ENCODE results near the gene SLC11A2. TPM values are rescaled to one million over a fixed set of nuclear protein-coding genes. Genes with fewer than 3 reads are reported as not detected.

Gene SLC11A2
- polyA plus RNA-seq, 3 donors, result 11.7 to 69.0 (median 14.9) TPM

- Histone ChIP-seq H2AFZ (ENCODE audit: insufficient read depth, low read depth, low read length, poor library complexity, severe bottlenecking) (no peak overlapping the region), H3K9me3 (replicated peaks in 1 of 2; ENCODE audit: control insufficient read depth in 1 of 2, insufficient read depth in 1 of 2, low read length in 2 of 2) (no peaks in the 10 kb centered on the region)
- no peak for DNase-seq
Observed at GRCh38 chr12:51049525-51049924, 23.3 kb upstream of the SLC11A2 start.

DNA sequence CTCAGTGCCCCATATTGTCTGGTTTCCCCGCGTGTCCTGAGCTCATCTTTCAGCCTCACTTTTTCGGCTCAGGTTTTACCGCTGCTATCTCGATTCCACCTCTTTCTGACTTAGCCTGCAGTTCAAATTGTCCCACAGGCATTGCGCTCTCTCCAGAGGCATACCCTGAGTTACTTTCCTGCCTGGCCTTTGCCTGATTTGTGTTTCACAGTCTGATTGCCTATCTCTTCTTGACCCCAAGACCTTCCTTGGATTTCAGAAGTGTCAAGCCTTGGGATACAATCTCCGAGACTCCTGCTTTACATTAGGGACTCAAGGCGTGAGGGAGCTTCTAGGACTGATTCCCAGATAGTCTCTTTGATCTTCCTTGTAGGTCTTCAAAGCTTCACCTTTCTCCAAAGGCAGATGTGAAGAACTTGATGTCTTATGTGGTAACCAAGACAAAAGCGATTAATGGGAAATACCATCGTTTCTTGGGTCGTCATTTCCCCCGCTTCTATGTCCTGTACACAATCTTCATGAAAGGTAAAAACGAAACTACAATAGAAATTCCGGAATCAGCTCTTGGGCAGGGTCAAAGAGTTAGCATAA, 22.6 kb upstream of the SLC11A2 start:
- peaks cover 0 to 2% (median 0%) of the 10 kb centered on the region in 3 donors for H3K27me3 Mint-ChIP-seq (ENCODE audit: low read depth in 3 of 3)
- peaks cover 19% of the 10 kb centered on the region for H3K4me1 Mint-ChIP-seq

More at GRCh38 chr12:51049525-51049924, 23.3 kb upstream of the SLC11A2 start:
- TF ChIP-seq, protein P1, sequence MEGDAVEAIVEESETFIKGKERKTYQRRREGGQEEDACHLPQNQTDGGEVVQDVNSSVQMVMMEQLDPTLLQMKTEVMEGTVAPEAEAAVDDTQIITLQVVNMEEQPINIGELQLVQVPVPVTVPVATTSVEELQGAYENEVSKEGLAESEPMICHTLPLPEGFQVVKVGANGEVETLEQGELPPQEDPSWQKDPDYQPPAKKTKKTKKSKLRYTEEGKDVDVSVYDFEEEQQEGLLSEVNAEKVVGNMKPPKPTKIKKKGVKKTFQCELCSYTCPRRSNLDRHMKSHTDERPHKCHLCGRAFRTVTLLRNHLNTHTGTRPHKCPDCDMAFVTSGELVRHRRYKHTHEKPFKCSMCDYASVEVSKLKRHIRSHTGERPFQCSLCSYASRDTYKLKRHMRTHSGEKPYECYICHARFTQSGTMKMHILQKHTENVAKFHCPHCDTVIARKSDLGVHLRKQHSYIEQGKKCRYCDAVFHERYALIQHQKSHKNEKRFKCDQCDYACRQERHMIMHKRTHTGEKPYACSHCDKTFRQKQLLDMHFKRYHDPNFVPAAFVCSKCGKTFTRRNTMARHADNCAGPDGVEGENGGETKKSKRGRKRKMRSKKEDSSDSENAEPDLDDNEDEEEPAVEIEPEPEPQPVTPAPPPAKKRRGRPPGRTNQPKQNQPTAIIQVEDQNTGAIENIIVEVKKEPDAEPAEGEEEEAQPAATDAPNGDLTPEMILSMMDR (IDR thresholded peaks at IDR 0.05), result no peak
- intact Hi-C loops (cut with micrococcal nuclease), result loop anchor here (5.0 to 10.0 kb wide), 5 partner anchors 123 to 295 kb away; partner anchors contain the start of genes TFCP2 (in 2 of the 2), ATF1 (in 1 of the 2) and CELA1 (in 1 of the 2)
- H3K27ac Mint-ChIP-seq, result no peak overlapping the region
- Histone ChIP-seq H3K4me1 (ENCODE audit: control insufficient read depth in 1 of 2, insufficient read depth in 2 of 2, low read length in 2 of 2) (peaks cover 18 to 22% of the 10 kb centered on the region in 2 donors), H4K20me1 (ENCODE audit: insufficient read depth, low read length) (no peaks in the 10 kb centered on the region), H3K36me3 (replicated peaks in 1 of 2; ENCODE audit: control insufficient read depth in 1 of 2, insufficient read depth in 2 of 2, low read length in 2 of 2) (peaks cover 26 to 39% of the 10 kb centered on the region in 2 donors), H3K27ac (ENCODE audit: low read depth in 1 of 2, low read length in 2 of 2) (no peak overlapping the region), H3K79me2 (ENCODE audit: insufficient read depth, low read length) (peaks cover 19% of the 10 kb centered on the region), H3K4me2 (replicated peaks; ENCODE audit: extremely low read depth, low read length, poor library complexity, severe bottlenecking) (no peak overlapping the region), H3K4me3 (replicated peaks in 1 of 3; ENCODE audit: low read depth in 2 of 3, low read length in 3 of 3) (no peak overlapping the region), H3K9ac (ENCODE audit: insufficient read depth, low read length, poor library complexity, severe bottlenecking) (no peak overlapping the region), H3K27me3 (ENCODE audit: control insufficient read depth in 2 of 2, insufficient read depth in 2 of 2, low read length in 2 of 2) (no peaks in the 10 kb centered on the region)
- peaks cover 0 to under 1% (median 0%) of the 10 kb centered on the region in 3 donors for H3K27me3 Mint-ChIP-seq (ENCODE audit: low read depth in 3 of 3)
- no peak overlapping the region for H3K4me3 Mint-ChIP-seq
- no CpG with 5 or more reads among the region's 3 CpGs for WGBS (ENCODE audit: insufficient coverage)
- peaks cover 0 to 3% (median 0%) of the 10 kb centered on the region in 7 donors for H3K9me3 Mint-ChIP-seq
- peaks cover 19% of the 10 kb centered on the region for H3K4me1 Mint-ChIP-seq
- H3K36me3 Mint-ChIP-seq, result peaks cover 29 to 34% of the 10 kb centered on the region in 2 donors

More for the DNA sequence above, 22.6 kb upstream of the SLC11A2 start:
- TF ChIP-seq, protein P1 (IDR thresholded peaks at IDR 0.05), result no peak
- 20% methylated on average over 8 of the region's 14 CpGs for WGBS (ENCODE audit: insufficient coverage)
- peaks cover 18 to 22% of the 10 kb centered on the region in 2 donors for H3K4me1 ChIP-seq (ENCODE audit: control insufficient read depth in 1 of 2, insufficient read depth in 2 of 2, low read length in 2 of 2)
- H3K4me3 ChIP-seq (replicated peaks in 1 of 3; ENCODE audit: low read depth in 2 of 3, low read length in 3 of 3), result peak overlapping the region; percentile 67 to 88 (median 85)
- DNase-seq, result no peak
- H3K4me2 ChIP-seq (replicated peaks; ENCODE audit: extremely low read depth, low read length, poor library complexity, severe bottlenecking), result peak overlapping the region; percentile 86
- H3K4me3 Mint-ChIP-seq, result peak overlapping the region; percentile 93 to 98
- H3K9me3 Mint-ChIP-seq, result peaks cover 0 to 3% (median 0%) of the 10 kb centered on the region in 7 donors
- H3K36me3 ChIP-seq (replicated peaks in 1 of 2; ENCODE audit: control insufficient read depth in 1 of 2, insufficient read depth in 2 of 2, low read length in 2 of 2), result peaks cover 18 to 31% of the 10 kb centered on the region in 2 donors
- no peaks in the 10 kb centered on the region for H3K9me3 ChIP-seq (replicated peaks in 1 of 2; ENCODE audit: control insufficient read depth in 1 of 2, insufficient read depth in 1 of 2, low read length in 2 of 2)
- H3K27ac ChIP-seq (ENCODE audit: low read depth in 1 of 2, low read length in 2 of 2), result peak overlapping the region; percentile 90
- H3K9ac ChIP-seq (ENCODE audit: insufficient read depth, low read length, poor library complexity, severe bottlenecking), result peak overlapping the region; percentile 69
- H3K27me3 ChIP-seq (ENCODE audit: control insufficient read depth in 2 of 2, insufficient read depth in 2 of 2, low read length in 2 of 2), result no peaks in the 10 kb centered on the region
- peaks cover 19% of the 10 kb centered on the region for H3K79me2 ChIP-seq (ENCODE audit: insufficient read depth, low read length)
- H2AFZ ChIP-seq (ENCODE audit: insufficient read depth, low read depth, low read length, poor library complexity, severe bottlenecking), result peak overlapping the region; percentile 94
- intact Hi-C loops (cut with micrococcal nuclease), result loop anchor here (5.0 to 10.0 kb wide), 5 partner anchors 124 to 296 kb away; partner anchors contain the start of genes TFCP2 (in 2 of the 2), ATF1 (in 1 of the 2) and CELA1 (in 1 of the 2)
- peak overlapping the region; percentile 87 to 97 (median 94) for H3K27ac Mint-ChIP-seq
- H4K20me1 ChIP-seq (ENCODE audit: insufficient read depth, low read length), result no peaks in the 10 kb centered on the region
- peaks cover 22 to 26% of the 10 kb centered on the region in 2 donors for H3K36me3 Mint-ChIP-seq
